Prostate gland (tissue), 2 donors: ENCODE measurements around the gene PGF. TPM values are rescaled to one million over a fixed set of nuclear protein-coding genes. Genes with fewer than 3 reads are reported as not detected.

Experiments
- DNase-seq: peaks from one replicate; pipeline ENCODE4 v3.0.0-alpha.2; 2019; ENCODE audit warnings: low spot score
- H3K27ac ChIP-seq, 2 donors: fragments of 200-600 bp; sonication (generic); 2 replicates each; pipeline ENCODE4 v1.5.1; 2017 to 2019
- H3K27me3 ChIP-seq: fragments of 200-600 bp; sonication (generic); replicated peaks from 2 replicates; pipeline ENCODE4 v1.5.1; 2019; ENCODE audit not compliant: insufficient read depth
- H3K36me3 ChIP-seq, 2 donors: fragments of 200-600 bp; sonication (generic); 1 replicate in 1 of 2; 2 replicates in 1 of 2; pipeline versions ENCODE4 v1.5.1 to v1.8.1; 2017 to 2019
- H3K4me1 ChIP-seq: fragments of 200-600 bp; sonication (generic); replicated peaks from 2 replicates; pipeline ENCODE4 v1.5.1; 2019
- H3K4me3 ChIP-seq, 2 donors: fragments of 200-600 bp; sonication (generic); 2 replicates each; pipeline ENCODE4 v1.5.1; 2017 to 2019
- H3K9me3 ChIP-seq: fragments of 200-600 bp; sonication (generic); 2 replicates; pipeline ENCODE4 v1.5.1; 2017
- POLR2A ChIP-seq: fragments of 450-650 bp; IDR thresholded peaks from one replicate; pipeline ENCODE4 v1.6.1; 2016; ENCODE audit warnings: antibody characterized with exemption, mild to moderate bottlenecking
- POLR2AphosphoS5 ChIP-seq: sonication (generic); formaldehyde crosslinking; IDR thresholded peaks from one replicate; pipeline ENCODE4 v1.6.1; 2017; ENCODE audit warnings: antibody characterized with exemption
- WGBS: methylation state at CpG from one replicate; pipeline ENCODE4 v1.1.5; 2018; 5-methylcytosine and 5-hydroxymethylcytosine counted together
- intact Hi-C: fragments of 100-400 bp; cut with DNase I; formaldehyde crosslinking; loops from one replicate; pipeline ENCODE4 v1.14.2; 2022
- total RNA-seq, 2 donors: library from RNA; depleted of rRNA; stranded (reverse); fragments of >200 nt; gene quantifications; one replicate each; pipeline ENCODE4 v1.1.0, GENCODE V29; 2016
- TF ChIP-seq, protein P1 (sequence below), 4 experiments: fragments of 200-600 bp in 2 of 4; fragments of 450-650 bp in 2 of 4; sonication (generic) in 2 of 4; IDR thresholded peaks; 1 replicate in 3 of 4; 2 replicates in 1 of 4; pipeline ENCODE4 v1.5.1; 2016 to 2019; ENCODE audit warnings: antibody characterized with exemption in 4 of 4, mild to moderate bottlenecking in 2 of 4, moderate library complexity in 2 of 4

PGF gene
- total RNA-seq, 2 donors from 2014 or later: 7.9 to 16.2 TPM

DNA sequence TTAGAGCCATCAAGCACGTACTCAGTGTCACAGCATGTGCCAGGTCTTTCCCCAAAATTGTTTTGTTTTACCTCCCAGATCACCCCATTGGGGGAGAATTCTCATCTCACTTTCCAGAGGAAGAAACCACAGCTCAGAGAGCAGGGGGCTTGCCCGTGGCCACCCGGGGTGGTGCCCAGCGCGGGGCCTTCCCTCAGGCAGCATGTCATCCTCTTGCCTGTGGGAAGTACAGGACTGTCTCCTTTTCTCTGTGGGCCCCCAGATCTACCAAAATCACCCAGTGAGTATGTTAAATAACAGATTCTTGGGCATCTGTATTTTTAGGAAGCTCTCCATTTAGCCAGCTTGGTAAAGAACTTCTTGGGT, 38.2 kb downstream of the PGF start:
- Histone ChIP-seq H3K4me3 (no peak overlapping the region), H3K27ac (peak overlapping the region; percentile 2 to 47), H3K36me3 (no peaks in the 10 kb centered on the region), H3K27me3 (no peaks in the 10 kb centered on the region), H3K9me3 (no peaks in the 10 kb centered on the region), H3K4me1 (no peaks in the 10 kb centered on the region)
- 74% methylated on average over 5 of the region's 5 CpGs for WGBS
- TF ChIP-seq POLR2A: no peak
- TF ChIP-seq POLR2AphosphoS5: no peak
- no peak for DNase-seq
- intact Hi-C loops: no loop called here

DNA sequence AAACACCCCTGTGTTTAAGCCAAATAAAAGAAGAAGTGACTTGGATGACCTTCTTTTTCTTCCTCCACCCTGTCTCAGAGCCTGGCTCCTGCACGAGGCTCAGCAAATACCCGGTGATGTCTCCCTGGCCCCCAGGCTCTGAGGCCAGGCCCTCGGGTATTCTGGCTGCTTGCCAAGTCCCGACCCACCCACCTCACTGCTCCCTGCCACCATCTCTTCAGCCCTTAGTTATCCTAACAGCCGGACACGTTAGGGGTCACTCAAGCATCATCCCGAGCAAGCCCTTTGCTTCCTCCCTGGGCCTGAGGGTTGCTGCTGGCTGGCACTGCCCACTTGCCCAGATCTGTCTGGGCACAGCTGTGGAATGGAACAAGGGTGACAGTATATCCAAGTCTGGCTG, 39.6 kb downstream of the PGF start:
- no peak for TF ChIP-seq POLR2AphosphoS5
- TF ChIP-seq POLR2A: no peak
- TF ChIP-seq, protein P1, sequence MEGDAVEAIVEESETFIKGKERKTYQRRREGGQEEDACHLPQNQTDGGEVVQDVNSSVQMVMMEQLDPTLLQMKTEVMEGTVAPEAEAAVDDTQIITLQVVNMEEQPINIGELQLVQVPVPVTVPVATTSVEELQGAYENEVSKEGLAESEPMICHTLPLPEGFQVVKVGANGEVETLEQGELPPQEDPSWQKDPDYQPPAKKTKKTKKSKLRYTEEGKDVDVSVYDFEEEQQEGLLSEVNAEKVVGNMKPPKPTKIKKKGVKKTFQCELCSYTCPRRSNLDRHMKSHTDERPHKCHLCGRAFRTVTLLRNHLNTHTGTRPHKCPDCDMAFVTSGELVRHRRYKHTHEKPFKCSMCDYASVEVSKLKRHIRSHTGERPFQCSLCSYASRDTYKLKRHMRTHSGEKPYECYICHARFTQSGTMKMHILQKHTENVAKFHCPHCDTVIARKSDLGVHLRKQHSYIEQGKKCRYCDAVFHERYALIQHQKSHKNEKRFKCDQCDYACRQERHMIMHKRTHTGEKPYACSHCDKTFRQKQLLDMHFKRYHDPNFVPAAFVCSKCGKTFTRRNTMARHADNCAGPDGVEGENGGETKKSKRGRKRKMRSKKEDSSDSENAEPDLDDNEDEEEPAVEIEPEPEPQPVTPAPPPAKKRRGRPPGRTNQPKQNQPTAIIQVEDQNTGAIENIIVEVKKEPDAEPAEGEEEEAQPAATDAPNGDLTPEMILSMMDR (IDR thresholded peaks at IDR 0.05): no peak
- intact Hi-C loops: loop anchor here (2.0 kb wide), 1 partner anchor 173 kb away; no protein-coding TSS in a partner anchor
- Histone ChIP-seq H3K4me3 (no peak overlapping the region), H3K27me3 (no peaks in the 10 kb centered on the region), H3K4me1 (no peaks in the 10 kb centered on the region), H3K9me3 (no peaks in the 10 kb centered on the region), H3K27ac (no peak overlapping the region), H3K36me3 (no peaks in the 10 kb centered on the region)
- WGBS: 46% methylated on average over 7 of the region's 7 CpGs
- no peak for DNase-seq

DNA sequence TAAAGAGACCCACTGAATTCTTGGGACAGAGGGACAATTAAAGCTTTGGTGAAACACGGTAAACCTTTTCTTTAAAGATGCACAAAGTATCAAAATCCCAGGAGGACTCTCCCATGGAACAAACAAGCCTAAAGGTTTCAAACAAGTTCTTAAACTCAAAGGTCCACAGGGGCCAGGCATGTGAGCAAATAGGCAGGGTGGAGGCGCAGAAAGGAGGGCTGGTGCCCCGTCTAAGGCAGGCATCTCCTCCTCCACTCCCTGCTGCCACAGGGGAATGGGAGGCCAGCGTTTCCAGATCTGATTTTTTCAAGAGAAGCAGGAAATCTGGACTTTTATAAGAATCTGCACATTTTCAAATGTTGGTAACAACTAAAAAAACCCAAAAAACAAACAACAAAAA, 40.0 kb downstream of the PGF start:
- Histone ChIP-seq H3K9me3 (no peaks in the 10 kb centered on the region), H3K4me1 (no peaks in the 10 kb centered on the region), H3K4me3 (no peak overlapping the region), H3K36me3 (no peaks in the 10 kb centered on the region), H3K27ac (no peak overlapping the region), H3K27me3 (no peaks in the 10 kb centered on the region)
- intact Hi-C loops: loop anchor here (2.0 kb wide), 1 partner anchor 173 kb away; no protein-coding TSS in a partner anchor
- no peak for DNase-seq
- WGBS: 75% methylated on average over 4 of the region's 4 CpGs
- TF ChIP-seq POLR2A: no peak
- TF ChIP-seq, protein P1 (IDR thresholded peaks at IDR 0.05): no peak
- no peak for TF ChIP-seq POLR2AphosphoS5

DNA sequence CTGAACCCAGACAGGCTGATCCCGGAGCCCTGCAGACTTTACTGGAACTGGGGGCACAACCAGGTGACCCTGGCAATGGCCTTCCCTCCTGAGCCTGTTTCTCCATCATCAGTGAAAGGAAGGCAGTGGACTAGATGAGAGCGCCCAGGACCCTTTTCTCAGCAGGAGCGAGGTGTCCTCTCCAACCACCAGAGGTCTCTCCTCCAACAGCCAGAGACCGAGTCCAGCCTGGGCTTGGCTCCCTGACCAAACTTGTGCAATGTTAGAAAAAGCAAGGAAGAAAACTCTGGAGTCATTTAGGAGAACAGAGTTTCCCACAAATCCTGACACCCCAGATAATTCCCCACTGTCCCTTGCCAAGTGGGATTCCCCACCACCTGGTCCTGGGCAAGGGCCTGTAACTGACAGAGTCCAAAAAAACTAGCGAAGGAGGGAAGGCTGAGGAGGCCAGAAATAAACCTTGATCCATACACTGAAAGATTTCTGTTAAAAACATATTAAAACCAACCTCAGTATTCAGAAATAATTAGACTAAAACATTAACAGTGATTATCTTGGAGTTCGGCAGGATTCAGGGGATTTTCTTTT, 41.3 kb downstream of the PGF start:
- Histone ChIP-seq H3K27ac (peak overlapping the region in 1 of 2 donors; percentile 21), H3K27me3 (no peaks in the 10 kb centered on the region), H3K4me1 (no peaks in the 10 kb centered on the region), H3K9me3 (no peaks in the 10 kb centered on the region), H3K36me3 (no peaks in the 10 kb centered on the region), H3K4me3 (no peak overlapping the region)
- DNase-seq: peak; percentile 68
- TF ChIP-seq, protein P1 (IDR thresholded peaks at IDR 0.05): peak; percentile 25 to 77 (median 66)
- no peak for TF ChIP-seq POLR2A
- peak; percentile 46 for TF ChIP-seq POLR2AphosphoS5
- intact Hi-C loops: loop anchor here (2.0 kb wide), 1 partner anchor 175 kb away; no protein-coding TSS in a partner anchor
- WGBS: 34% methylated on average over 6 of the region's 6 CpGs

DNA sequence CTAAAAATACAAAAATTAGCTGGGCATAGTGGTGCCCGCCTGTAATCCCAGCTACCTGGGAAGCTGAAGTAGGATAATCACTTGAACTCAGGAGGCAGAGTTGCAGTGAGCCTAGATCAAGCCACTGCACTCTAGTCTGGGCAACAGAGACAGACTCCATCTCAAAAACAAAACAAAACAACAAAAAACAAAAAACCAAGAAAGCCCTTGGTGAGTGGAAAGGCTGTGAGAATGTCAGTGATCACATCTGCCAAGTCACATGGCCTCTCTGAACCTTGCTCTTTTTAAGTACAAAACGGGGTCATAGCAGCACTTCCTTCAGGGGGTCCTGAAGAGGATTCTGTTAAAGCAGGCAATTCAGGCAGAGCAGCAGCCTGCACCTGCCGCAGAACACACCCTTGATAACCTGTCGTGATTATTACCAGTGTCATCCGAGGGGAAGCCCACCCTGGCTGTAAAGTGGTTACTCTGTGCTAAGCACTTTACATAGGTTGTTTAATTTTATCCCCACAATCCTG, 41.9 kb downstream of the PGF start:
- H3K36me3 ChIP-seq: no peaks in the 10 kb centered on the region
- H3K4me1 ChIP-seq: no peaks in the 10 kb centered on the region
- H3K4me3 ChIP-seq: no peak overlapping the region
- intact Hi-C loops: no loop called here
- WGBS: 63% methylated on average over 5 of the region's 5 CpGs
- H3K27ac ChIP-seq: no peak overlapping the region
- TF ChIP-seq, protein P1 (IDR thresholded peaks at IDR 0.05): no peak
- TF ChIP-seq POLR2A: no peak
- TF ChIP-seq POLR2AphosphoS5: no peak
- H3K27me3 ChIP-seq: no peaks in the 10 kb centered on the region
- H3K9me3 ChIP-seq: no peaks in the 10 kb centered on the region
- DNase-seq: no peak
